HG03175 (cell line): Measurements from ENCODE around the gene RABL2A.
"Not testable (repeated sequence)": the region's sequence is repeated elsewhere in the genome, so short reads cannot be mapped to it uniquely, and the experiment has no call there.

Experiments used
- ATAC-seq: cut with Tn5 transposase; IDR thresholded peaks from one replicate; pipeline ENCODE4 v1.9.1; 2021; ENCODE audit warnings: mild to moderate bottlenecking, moderate library complexity; ENCODE audit not compliant: unreplicated experiment

The RABL2A gene

GRCh38 chr2:113606036-113606435, 21.0 kb upstream of the RABL2A start:
- ATAC-seq, result not testable (repeated sequence)

DNA sequence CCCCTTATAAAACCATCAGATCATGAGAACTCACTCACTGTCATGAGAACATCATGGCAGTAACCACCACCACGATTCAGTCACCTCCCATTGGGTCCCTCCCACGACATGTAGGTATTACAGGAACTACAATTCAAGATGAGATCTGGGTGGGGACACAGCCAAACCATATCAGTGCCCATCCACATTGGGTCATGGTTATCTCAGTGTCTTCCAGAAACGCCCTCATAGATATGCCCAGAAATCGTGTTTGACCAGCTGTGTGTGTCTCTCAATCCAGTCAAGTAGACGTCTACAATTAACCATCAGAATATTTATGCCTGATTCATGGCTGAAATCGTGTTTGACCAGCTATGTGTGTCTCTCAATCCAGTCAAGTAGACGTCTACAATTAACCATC, 17.2 kb upstream of the RABL2A start:
- not testable (repeated sequence) for ATAC-seq

DNA sequence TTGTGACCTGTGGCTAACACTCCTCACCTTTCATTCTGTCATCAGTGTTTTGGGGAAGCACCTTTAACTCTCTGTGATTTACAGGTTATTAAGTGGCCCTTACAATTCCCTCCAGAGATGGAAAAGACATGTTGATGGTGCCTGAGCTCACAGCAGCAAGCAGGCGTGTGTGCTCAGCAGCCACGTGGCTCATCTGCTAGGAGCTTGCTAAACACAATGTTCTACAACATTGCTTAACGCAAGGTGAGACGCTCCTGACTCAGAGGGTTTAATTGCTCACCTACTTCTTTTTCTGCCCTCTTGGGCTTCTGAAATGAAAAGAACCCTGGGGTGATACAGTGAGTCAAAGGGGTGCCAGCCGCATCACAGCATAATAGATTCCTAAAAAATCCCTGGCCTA, 6.1 kb upstream of the RABL2A start:
- not testable (repeated sequence) for ATAC-seq

DNA sequence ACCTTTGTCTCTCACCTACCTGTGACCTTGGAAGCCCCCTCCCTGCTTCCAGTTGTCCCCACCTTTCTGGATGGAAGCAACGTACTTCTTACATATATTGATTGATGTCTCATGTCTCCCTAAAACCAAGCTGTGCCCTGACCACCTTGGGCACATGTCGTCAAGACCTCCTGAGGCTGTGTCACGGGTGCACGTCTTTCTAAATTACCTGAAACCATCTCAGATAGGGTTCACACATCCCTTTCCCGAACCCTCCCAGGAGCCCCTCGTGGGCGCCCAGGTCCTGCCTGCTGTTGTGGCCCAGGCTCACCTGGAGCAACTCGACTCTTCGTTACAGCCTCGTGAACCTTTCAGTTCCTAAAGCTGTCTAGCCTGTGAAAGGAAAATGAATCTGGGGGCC, 1.2 kb upstream of the RABL2A start:
- not testable (repeated sequence) for ATAC-seq

DNA sequence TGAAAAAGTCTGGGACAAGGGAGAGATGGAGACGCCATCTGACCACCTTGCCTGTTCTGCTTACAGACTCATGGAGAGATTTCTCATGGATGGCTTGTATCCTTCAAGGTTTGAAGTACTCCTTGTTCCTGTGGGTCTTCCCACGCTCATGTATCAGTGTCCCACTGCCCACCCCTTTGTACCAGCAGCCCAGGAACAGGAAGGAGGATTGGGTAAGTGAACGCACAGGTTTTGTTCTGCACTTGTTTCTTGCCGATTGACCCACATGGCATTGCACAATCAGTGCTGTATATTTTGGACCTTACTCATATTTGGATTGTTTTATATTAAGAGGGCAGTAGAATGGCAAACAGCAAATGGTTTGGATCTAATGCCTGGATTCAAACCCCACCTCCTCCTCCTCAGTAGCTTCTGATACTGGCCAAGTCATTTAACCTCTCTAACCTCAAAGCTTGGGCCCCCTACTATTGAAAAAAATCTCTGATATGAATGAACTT, 5.8 kb downstream of the RABL2A start:
- not testable (repeated sequence) for ATAC-seq

DNA sequence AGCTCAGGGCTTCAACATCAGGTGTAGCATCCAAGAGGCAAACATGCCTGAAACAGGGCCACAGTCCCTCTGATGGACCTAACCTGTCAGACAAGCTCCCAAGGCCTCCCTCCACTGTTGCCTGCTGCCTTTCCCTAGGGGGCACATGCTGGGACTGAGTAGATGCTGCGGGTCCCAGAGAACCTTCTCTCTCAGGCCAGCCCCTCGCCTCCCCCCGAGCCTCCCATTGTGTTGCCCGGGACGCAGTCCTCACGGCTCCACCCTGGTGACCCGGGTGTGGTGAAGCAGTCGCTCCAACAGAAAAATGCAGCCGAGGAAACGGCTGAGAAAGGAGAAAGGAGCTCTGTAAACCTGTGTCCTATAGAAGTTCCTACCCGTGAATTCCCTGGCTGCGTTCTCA, 8.3 kb downstream of the RABL2A start:
- ATAC-seq, result not testable (repeated sequence)

DNA sequence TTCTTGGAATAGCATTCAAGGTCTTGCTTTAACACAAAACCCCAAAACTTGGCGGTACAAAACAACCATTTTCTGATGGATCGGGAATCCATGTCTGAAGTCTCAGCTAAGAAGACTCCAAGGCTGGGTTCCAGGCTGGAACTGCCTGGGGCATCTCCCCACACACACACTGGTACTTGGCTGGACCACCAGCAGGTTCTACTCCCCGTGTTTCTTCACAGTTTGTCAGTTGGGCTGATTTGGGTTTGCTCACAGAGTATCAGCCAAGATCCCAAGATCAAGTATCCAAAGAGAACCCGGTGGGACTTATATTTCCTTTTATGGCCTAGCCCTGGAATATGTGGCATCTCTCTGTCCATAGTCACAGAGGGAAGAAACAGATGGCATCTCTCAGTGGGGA, 9.2 kb downstream of the RABL2A start:
- ATAC-seq, result not testable (repeated sequence)

DNA sequence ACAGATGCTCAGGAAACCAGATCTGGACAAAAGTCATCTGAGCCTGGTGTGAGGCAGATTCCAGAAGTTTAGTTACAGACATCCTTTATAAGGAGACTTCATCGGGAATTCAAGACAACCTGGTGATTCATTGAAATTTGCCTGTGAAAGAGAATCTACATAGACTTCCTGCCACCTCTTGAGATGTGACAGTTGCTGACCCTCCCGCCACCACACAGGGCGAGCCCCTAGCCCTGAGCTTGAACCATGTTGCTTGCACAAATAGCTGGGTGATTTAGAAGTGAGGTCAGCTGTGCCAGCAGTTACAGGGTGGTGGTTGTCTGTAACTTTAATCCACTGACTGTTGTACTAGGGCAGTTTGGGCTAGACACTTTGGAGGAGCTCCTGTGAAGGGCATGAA, 11.0 kb downstream of the RABL2A start:
- not testable (repeated sequence) for ATAC-seq

DNA sequence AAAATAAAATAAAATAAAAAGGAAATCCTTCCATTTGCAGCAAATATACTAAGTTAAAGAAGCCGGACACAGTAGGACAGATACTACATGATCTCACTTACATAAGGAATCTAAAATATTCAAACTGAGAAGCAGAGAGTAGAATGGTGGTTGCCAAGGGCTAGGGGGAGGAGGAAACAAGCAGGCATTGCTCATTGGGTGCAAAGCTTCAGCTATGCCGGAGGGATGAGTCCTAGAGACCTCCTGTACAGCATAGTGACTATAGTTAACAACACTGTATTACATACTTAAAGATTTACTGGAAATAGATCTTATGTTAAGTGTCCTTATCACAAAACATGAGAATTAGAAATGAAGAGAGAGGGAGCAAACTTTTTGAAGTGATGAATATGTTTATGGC, 19.2 kb downstream of the RABL2A start:
- ATAC-seq, result not testable (repeated sequence)

DNA sequence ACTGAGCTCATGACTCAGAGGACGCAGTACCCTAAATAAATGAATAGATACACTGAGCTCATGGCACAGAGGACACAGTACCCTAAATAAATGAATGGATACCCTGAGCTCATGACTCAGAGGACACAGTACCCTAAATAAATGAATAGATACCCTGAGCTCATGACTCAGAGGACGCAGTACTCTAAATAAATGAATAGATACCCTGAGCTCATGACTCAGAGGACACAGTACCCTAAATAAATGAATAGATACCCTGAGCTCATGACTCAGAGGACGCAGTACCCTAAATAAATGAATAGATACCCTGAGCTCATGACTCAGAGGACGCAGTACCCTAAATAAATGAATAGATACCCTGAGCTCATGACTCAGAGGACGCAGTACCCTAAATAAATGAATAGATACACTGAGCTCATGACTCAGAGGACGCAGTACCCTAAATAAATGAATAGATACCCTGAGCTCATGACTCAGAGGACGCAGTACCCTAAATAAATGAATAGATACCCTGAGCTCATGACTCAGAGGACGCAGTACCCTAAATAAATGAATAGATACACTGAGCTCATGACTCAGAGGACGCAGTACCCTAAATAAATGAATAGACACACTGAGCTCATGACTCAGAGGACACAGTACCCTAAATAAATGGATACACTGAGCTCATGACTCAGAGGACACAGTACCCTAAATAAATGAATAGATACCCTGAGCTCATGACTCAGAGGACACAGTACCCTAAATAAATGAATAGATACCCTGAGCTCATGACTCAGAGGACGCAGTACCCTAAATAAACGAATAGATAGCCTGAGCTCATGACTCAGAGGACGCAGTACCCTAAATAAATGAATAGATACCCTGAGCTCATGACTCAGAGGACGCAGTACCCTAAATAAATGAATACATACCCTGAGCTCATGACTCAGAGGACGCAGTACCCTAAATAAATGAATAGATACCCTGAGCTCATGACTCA, 24.1 kb downstream of the RABL2A start:
- ATAC-seq, result not testable (repeated sequence)

- not testable (repeated sequence) for ATAC-seq
Measured at GRCh38 chr2:113652599-113652998, 25.5 kb downstream of the RABL2A start.

DNA sequence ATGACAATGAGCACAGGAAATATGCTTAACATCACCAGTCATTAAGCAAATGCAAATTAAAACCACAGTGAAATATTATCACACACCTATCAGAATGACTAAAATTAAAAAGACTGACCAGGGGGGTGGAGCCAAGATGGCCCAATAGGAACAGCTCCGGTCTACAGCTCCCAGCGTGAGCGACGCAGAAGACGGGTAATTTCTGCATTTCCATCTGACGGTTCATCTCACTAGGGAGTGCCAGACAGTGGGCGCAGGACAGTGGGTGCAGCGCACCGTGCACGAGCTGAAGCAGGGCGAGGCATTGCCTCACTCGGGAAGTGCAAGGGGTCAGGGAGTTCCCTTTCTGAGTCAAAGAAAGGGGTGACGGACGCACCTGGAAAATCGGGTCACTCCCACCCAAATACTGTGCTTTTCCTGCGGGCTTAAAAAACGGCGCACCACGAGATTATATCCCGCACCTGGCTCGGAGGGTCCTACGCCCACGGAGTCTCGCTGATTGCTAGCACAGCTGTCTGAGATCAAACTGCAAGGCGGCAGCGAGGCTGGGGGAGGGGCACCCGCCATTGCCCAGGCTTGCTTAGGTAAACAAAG, 29.1 kb downstream of the RABL2A start:
- not testable (repeated sequence) for ATAC-seq

- not testable (repeated sequence) for ATAC-seq
Measured at GRCh38 chr2:113657735-113658134, 30.7 kb downstream of the RABL2A start.

DNA sequence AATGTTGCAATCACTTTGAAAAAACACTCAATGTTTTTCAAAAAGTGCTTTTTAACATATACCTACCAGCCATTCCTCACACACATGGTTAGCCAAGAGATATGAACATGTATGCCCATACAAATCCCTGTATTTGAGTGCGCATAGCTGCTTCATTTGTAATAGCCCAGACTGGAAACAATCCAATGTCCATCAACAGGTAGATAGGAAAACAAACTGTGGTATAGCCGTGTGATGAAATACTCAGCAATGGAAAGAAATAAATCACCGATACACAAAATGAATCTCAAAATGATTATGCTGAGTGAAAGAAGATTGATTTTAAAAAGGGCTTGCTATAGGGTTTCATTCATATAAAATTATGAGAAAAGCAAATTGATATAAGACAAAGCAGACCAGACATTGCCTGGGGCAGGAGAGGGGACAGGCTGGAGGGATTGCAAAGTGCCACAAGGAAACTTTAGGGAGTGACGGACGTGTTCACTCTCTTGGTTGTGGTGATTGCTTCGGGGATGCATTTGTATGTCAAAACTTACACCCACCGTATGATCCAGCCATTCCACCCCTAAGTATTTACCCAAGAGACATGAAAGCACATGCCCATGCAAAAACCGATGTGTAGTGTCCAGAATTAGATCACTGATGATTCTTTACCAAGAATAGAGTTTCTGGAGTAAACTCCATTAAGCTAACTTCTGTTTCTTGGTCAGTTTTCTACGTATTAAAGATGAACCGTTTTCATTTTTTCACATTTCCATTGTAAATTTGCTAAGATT, 36.4 kb downstream of the RABL2A start:
- ATAC-seq, result not testable (repeated sequence)

DNA sequence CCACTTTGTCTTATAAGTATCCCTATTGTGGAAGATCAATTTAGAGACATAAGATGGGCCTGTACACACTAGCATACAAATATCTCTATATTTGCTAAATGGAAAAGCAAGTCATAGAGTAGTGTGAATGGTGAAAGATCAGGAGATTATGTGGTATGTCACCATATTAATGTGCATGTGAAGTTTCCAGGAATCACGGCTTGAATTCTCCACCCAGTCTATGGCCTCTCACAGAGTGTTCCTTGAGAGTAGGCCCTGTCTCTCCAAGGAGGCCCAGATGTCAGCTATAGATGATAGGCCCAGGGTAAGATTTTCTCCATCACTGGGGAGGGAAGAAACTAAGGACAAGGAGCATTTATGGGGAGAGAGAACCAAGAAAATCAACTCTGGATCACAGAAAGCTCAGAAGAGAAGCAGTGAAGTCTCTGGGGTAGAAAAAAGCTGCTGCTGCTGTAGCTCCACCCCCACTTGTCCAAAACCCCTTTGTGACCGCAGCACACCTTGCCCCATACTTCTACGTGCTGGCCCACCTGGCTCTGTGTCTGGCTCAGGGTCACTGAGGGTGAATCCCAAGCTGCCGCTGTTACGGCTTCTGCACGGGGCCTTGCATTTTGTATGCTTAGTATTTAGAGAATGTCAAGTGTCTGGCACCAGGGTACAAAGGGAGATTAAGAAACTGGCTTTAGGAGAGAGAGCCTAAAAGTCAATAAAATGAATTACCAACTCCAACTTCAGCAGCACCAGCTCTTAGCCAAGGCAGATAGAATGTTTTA, 37.9 kb downstream of the RABL2A start:
- ATAC-seq, result not testable (repeated sequence)

GRCh38 chr2:113669013-113669412, 41.9 kb downstream of the RABL2A start:
- ATAC-seq, result not testable (repeated sequence)

- ATAC-seq, result no peak
Measured at GRCh38 chr2:113672326-113672932, 45.4 kb downstream of the RABL2A start.

- no peak for ATAC-seq
Measured at GRCh38 chr2:113675875-113676274, 48.8 kb downstream of the RABL2A start.

DNA sequence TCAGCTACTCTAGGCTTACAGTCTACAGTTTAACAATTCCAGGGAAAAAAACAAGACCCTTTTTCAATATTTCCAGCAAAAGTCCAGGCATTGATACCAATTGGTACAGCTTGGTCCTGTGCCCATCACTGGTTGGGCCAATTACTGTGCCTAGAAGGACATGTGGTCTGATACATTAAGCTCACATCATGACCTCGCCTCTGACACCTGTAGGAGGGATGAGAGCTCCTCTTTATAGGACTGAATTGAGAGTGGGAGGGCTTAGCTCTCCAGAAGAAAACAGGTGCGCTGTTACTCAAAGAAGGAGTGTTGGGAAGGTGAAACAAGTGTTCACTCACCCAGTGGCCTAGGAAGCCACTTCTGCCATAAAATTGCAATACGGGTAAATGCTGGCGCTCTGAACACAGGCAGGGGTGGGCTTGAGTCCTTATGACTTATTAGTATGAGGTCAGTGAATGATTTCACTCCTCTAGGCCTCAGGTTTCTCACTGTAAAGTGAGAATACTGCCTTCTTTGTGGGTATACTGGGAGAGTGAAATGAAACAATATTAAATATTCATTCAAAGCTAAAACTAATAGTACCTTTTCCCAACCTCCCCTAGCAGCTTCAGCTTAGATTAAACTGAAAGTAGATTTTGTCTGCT, 49.7 kb downstream of the RABL2A start:
- ATAC-seq, result no peak
